Measurements from ENCODE around the gene CNOT4. TPM values are rescaled to one million over a fixed set of nuclear protein-coding genes. Genes with fewer than 3 reads are reported as not detected.

CNOT4 gene
- total RNA-seq, 1 experiment from 2014 or later: 9.7 TPM

DNA sequence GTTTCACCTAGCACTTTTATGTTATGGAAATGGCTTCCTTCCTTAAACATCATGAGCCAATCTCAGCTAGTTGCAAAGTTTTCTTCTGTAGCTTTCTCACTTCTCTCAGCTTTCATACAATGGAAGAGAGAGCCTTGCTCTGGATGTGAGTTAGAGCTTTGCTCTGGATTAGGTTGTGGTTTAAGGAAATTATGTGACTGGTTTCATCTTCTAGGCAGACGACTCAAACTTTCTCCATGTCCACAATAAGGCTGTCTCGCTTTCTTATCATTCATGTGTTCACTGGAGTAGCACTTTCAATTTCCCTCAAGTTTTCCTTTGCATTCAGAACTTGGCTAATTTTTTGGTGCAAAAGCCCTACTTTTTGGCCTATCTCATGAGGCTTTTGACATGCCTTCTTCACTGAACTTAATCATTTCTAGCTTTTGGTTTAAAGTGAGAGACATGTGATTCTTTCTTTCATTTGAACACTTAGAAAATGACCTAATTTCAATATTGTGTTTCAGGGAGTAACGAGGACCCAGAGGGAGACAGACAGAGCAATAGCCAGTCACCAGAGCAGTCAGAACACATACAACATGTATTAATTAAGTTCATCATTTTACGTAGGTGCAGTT is 49.8 kb downstream of the CNOT4 start:
- ATAC-seq: no peak
- H3K9me3 ChIP-seq (ENCODE audit: low read length): no peaks in the 10 kb centered on the region
- H3K27me3 ChIP-seq (ENCODE audit: low read length): no peaks in the 10 kb centered on the region
- no peak overlapping the region for H2AFZ ChIP-seq (ENCODE audit: low read length)
- no peak overlapping the region for H3K4me3 ChIP-seq (ENCODE audit: low read length)
- no peaks in the 10 kb centered on the region for H3K9me2 ChIP-seq (replicated peaks; ENCODE audit: low read length)
- intact Hi-C loops (cut with micrococcal nuclease): no loop called here
- no peaks in the 10 kb centered on the region for H3K36me3 ChIP-seq (ENCODE audit: low read depth, low read length)
- H3K4me2 ChIP-seq (ENCODE audit: low read length): no peak overlapping the region
- no peaks in the 10 kb centered on the region for H3K4me1 ChIP-seq (ENCODE audit: insufficient read depth, low read length)
- no peak for DNase-seq
- H4K20me1 ChIP-seq (ENCODE audit: low read length): peaks cover 15% of the 10 kb centered on the region; the same call in 1 of the 2 replicates
- H3K9ac ChIP-seq (ENCODE audit: low read length): no peak overlapping the region
- H3K79me2 ChIP-seq (ENCODE audit: low read length): peaks cover 62% of the 10 kb centered on the region
- ChIA-PET CTCF (no interaction called here), POLR2A (ENCODE audit: unreplicated experiment) (no interaction called here)
- BruUV-seq (replicated peaks): no TSS peak
- no peak overlapping the region for H3K27ac ChIP-seq (ENCODE audit: low read length)
- TF ChIP-seq EZH2 (IDR thresholded peaks at IDR 0.05; ENCODE audit: low read length, unreplicated experiment) (no peak), EZH2phosphoT487 (IDR thresholded peaks at IDR 0.05; ENCODE audit: borderline replicate concordance, low read length) (no peak)
- H3F3A ChIP-seq (ENCODE audit: low read length, unreplicated experiment): no peaks in the 10 kb centered on the region

DNA sequence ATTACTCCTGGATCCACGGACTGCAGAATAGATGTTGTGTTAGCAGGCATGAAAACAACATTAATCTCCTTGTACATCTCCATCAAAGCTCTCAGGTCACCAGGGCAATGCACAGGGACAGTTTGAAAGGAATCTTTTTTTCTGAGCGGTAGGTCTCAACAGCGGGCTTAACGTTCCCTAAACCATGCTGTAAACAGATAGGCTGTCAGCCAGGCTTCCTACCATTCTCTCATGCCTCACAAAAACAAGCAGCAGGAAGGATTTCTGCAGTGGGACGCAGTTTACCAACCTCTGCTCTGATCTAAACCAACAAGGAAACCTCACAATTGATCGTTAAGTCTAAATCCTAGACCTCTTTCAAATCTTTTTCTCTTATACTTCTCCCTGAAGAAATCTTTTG is 50.8 kb downstream of the CNOT4 start:
- H4K20me1 ChIP-seq (ENCODE audit: low read length): peaks cover 15% of the 10 kb centered on the region; the same call in 1 of the 2 replicates
- H3K27me3 ChIP-seq (ENCODE audit: low read length): no peaks in the 10 kb centered on the region
- intact Hi-C loops (cut with micrococcal nuclease): no loop called here
- no peak overlapping the region for H3K4me3 ChIP-seq (ENCODE audit: low read length)
- no TSS peak for BruUV-seq (replicated peaks)
- no peak overlapping the region for H2AFZ ChIP-seq (ENCODE audit: low read length)
- ATAC-seq (no peak), DNase-seq (no peak)
- H3K79me2 ChIP-seq (ENCODE audit: low read length): peaks cover 57% of the 10 kb centered on the region
- no peak overlapping the region for H3K9ac ChIP-seq (ENCODE audit: low read length)
- no peaks in the 10 kb centered on the region for H3K9me2 ChIP-seq (replicated peaks; ENCODE audit: low read length)
- TF ChIP-seq EZH2phosphoT487 (IDR thresholded peaks at IDR 0.05; ENCODE audit: borderline replicate concordance, low read length) (no peak), EZH2 (IDR thresholded peaks at IDR 0.05; ENCODE audit: low read length, unreplicated experiment) (no peak)
- TF ChIP-seq, protein P1, sequence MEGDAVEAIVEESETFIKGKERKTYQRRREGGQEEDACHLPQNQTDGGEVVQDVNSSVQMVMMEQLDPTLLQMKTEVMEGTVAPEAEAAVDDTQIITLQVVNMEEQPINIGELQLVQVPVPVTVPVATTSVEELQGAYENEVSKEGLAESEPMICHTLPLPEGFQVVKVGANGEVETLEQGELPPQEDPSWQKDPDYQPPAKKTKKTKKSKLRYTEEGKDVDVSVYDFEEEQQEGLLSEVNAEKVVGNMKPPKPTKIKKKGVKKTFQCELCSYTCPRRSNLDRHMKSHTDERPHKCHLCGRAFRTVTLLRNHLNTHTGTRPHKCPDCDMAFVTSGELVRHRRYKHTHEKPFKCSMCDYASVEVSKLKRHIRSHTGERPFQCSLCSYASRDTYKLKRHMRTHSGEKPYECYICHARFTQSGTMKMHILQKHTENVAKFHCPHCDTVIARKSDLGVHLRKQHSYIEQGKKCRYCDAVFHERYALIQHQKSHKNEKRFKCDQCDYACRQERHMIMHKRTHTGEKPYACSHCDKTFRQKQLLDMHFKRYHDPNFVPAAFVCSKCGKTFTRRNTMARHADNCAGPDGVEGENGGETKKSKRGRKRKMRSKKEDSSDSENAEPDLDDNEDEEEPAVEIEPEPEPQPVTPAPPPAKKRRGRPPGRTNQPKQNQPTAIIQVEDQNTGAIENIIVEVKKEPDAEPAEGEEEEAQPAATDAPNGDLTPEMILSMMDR (conservative IDR thresholded peaks at IDR 0.05; ENCODE audit: low read depth, low read length): no peak
- no peak overlapping the region for H3K4me2 ChIP-seq (ENCODE audit: low read length)
- no peaks in the 10 kb centered on the region for H3K4me1 ChIP-seq (ENCODE audit: insufficient read depth, low read length)
- no peaks in the 10 kb centered on the region for H3K9me3 ChIP-seq (ENCODE audit: low read length)
- no peak overlapping the region for H3K27ac ChIP-seq (ENCODE audit: low read length)
- no peaks in the 10 kb centered on the region for H3F3A ChIP-seq (ENCODE audit: low read length, unreplicated experiment)
- POLR2A ChIA-PET (ENCODE audit: unreplicated experiment): no interaction called here
- H3K36me3 ChIP-seq (ENCODE audit: low read depth, low read length): no peaks in the 10 kb centered on the region
- CTCF ChIA-PET: no interaction called here

DNA sequence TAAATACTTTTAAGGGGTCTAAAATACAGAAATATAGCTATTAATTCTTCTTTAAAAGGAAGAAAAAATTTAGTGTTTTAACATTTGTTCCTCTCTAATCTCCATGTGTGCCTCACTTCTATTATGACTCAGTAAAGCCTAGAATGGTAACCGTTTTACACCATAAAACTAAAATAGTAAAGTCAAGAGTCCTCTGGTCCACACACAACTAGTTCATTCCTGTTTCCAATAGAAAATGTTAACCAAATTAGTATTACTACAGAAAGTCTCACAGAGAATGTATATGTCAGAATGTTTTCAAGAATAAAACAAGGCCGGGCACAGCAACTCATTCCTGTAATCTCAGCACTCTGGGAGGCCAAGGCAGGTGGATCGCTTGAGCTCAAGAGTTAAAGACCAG is 55.8 kb downstream of the CNOT4 start:
- CTCF ChIA-PET: no interaction called here

More for the DNA sequence above, 55.8 kb downstream of the CNOT4 start:
- no peak for TF ChIP-seq EZH2 (IDR thresholded peaks at IDR 0.05; ENCODE audit: low read length, unreplicated experiment)
- TF ChIP-seq EZH2phosphoT487 (IDR thresholded peaks at IDR 0.05; ENCODE audit: borderline replicate concordance, low read length): no peak
- TF ChIP-seq, protein P1 (conservative IDR thresholded peaks at IDR 0.05; ENCODE audit: low read depth, low read length): no peak
- DNase-seq (no peak), ATAC-seq (no peak)
- BruUV-seq (replicated peaks): no TSS peak
- Histone ChIP-seq H3K4me1 (ENCODE audit: insufficient read depth, low read length) (no peaks in the 10 kb centered on the region), H4K20me1 (ENCODE audit: low read length) (peaks cover 9% of the 10 kb centered on the region; the same call in 1 of the 2 replicates), H3K4me2 (ENCODE audit: low read length) (no peak overlapping the region), H3K9ac (ENCODE audit: low read length) (no peak overlapping the region), H3F3A (ENCODE audit: low read length, unreplicated experiment) (no peaks in the 10 kb centered on the region), H3K9me3 (ENCODE audit: low read length) (no peaks in the 10 kb centered on the region), H3K36me3 (ENCODE audit: low read depth, low read length) (no peaks in the 10 kb centered on the region), H3K79me2 (ENCODE audit: low read length) (peaks cover 42% of the 10 kb centered on the region), H3K9me2 (replicated peaks; ENCODE audit: low read length) (no peaks in the 10 kb centered on the region), H3K27me3 (ENCODE audit: low read length) (no peaks in the 10 kb centered on the region), H2AFZ (ENCODE audit: low read length) (no peak overlapping the region), H3K4me3 (ENCODE audit: low read length) (no peak overlapping the region), H3K27ac (ENCODE audit: low read length) (no peak overlapping the region)
- intact Hi-C loops (cut with micrococcal nuclease): no loop called here
- POLR2A ChIA-PET (ENCODE audit: unreplicated experiment): no interaction called here
